ENCODE measurements around the gene PCCA.

The PCCA gene

GRCh38 chr13:100536643-100537180 lies 447.8 kb downstream of the PCCA start:
- no peak overlapping the region for H3K9ac ChIP-seq (ENCODE audit: low read length)
- no peak overlapping the region for H2AFZ ChIP-seq (ENCODE audit: low read depth, low read length, severe bottlenecking)
- H3K27ac ChIP-seq (ENCODE audit: low read depth, low read length), result no peak overlapping the region
- no peaks in the 10 kb centered on the region for H3F3A ChIP-seq (ENCODE audit: insufficient read depth)
- no peaks in the 10 kb centered on the region for H4K20me1 ChIP-seq (ENCODE audit: low read depth, low read length)
- no peak overlapping the region for H3K4me2 ChIP-seq (ENCODE audit: low read depth, low read length, poor library complexity, severe bottlenecking)
- H3K79me2 ChIP-seq (ENCODE audit: insufficient read depth, low read length), result no peaks in the 10 kb centered on the region
- H3K4me3 ChIP-seq (ENCODE audit: insufficient read depth, low read length, poor library complexity, severe bottlenecking), result no peak overlapping the region
- H3K36me3 ChIP-seq (ENCODE audit: low read length), result no peaks in the 10 kb centered on the region
- H3K9me3 ChIP-seq (ENCODE audit: insufficient read depth, low read length), result no peaks in the 10 kb centered on the region
- no peaks in the 10 kb centered on the region for H3K9me2 ChIP-seq (replicated peaks; ENCODE audit: insufficient read depth, low read length)
- TF ChIP-seq CTCF (IDR thresholded peaks at IDR 0.05; ENCODE audit: insufficient read depth, low read length, poor library complexity, severe bottlenecking) (no peak), EZH2phosphoT487 (conservative IDR thresholded peaks at IDR 0.05; ENCODE audit: low read length) (no peak)
- no peaks in the 10 kb centered on the region for H3K27me3 ChIP-seq (ENCODE audit: low read length)

- Histone ChIP-seq H3K27ac (ENCODE audit: low read depth, low read length) (no peak overlapping the region), H3K36me3 (ENCODE audit: low read length) (no peaks in the 10 kb centered on the region), H4K20me1 (ENCODE audit: low read depth, low read length) (no peaks in the 10 kb centered on the region), H3K4me2 (ENCODE audit: low read depth, low read length, poor library complexity, severe bottlenecking) (no peak overlapping the region), H3K27me3 (ENCODE audit: low read length) (no peaks in the 10 kb centered on the region), H3K9me2 (replicated peaks; ENCODE audit: insufficient read depth, low read length) (no peaks in the 10 kb centered on the region), H3K9ac (ENCODE audit: low read length) (no peak overlapping the region), H3F3A (ENCODE audit: insufficient read depth) (no peaks in the 10 kb centered on the region), H2AFZ (ENCODE audit: low read depth, low read length, severe bottlenecking) (no peak overlapping the region), H3K4me3 (ENCODE audit: insufficient read depth, low read length, poor library complexity, severe bottlenecking) (no peak overlapping the region), H3K79me2 (ENCODE audit: insufficient read depth, low read length) (no peaks in the 10 kb centered on the region), H3K9me3 (ENCODE audit: insufficient read depth, low read length) (no peaks in the 10 kb centered on the region)
- TF ChIP-seq CTCF (IDR thresholded peaks at IDR 0.05; ENCODE audit: insufficient read depth, low read length, poor library complexity, severe bottlenecking), result no peak
- TF ChIP-seq EZH2phosphoT487 (conservative IDR thresholded peaks at IDR 0.05; ENCODE audit: low read length), result no peak
These were observed 448.6 kb downstream of the PCCA start for GRCh38 chr13:100537486-100537885.

GRCh38 chr13:100537951-100538462 lies 449.1 kb downstream of the PCCA start:
- no peaks in the 10 kb centered on the region for H3K36me3 ChIP-seq (ENCODE audit: low read length)
- H3K79me2 ChIP-seq (ENCODE audit: insufficient read depth, low read length), result no peaks in the 10 kb centered on the region
- H3F3A ChIP-seq (ENCODE audit: insufficient read depth), result no peaks in the 10 kb centered on the region
- no peaks in the 10 kb centered on the region for H4K20me1 ChIP-seq (ENCODE audit: low read depth, low read length)
- H3K9me2 ChIP-seq (replicated peaks; ENCODE audit: insufficient read depth, low read length), result no peaks in the 10 kb centered on the region
- H3K4me3 ChIP-seq (ENCODE audit: insufficient read depth, low read length, poor library complexity, severe bottlenecking), result no peak overlapping the region
- no peak overlapping the region for H2AFZ ChIP-seq (ENCODE audit: low read depth, low read length, severe bottlenecking)
- H3K27me3 ChIP-seq (ENCODE audit: low read length), result no peaks in the 10 kb centered on the region
- H3K9ac ChIP-seq (ENCODE audit: low read length), result no peak overlapping the region
- H3K9me3 ChIP-seq (ENCODE audit: insufficient read depth, low read length), result no peaks in the 10 kb centered on the region
- H3K27ac ChIP-seq (ENCODE audit: low read depth, low read length), result no peak overlapping the region
- TF ChIP-seq EZH2phosphoT487 (conservative IDR thresholded peaks at IDR 0.05; ENCODE audit: low read length) (no peak), CTCF (IDR thresholded peaks at IDR 0.05; ENCODE audit: insufficient read depth, low read length, poor library complexity, severe bottlenecking) (no peak)
- no peak overlapping the region for H3K4me2 ChIP-seq (ENCODE audit: low read depth, low read length, poor library complexity, severe bottlenecking)
